ACHN (cell line): Measurements from ENCODE around the gene MRS2.
A peak's percentile ranks its signal among the peaks of the same experiment; 100 is the strongest.

ENCODE experiments used
- DNase-seq: peaks from one replicate; pipeline ENCODE4 v3.0.0-alpha.2; 2015
- in situ Hi-C: cut with HindIII; loops from 2 replicates; pipeline ENCODE4 v1.10.0; 2017; ENCODE audit warnings: low sequenced_read_pairs, low pct_ligation_motif_present, low pct_unique_long_range_greater_than_20kb

MRS2 gene

GRCh38 chr6:24415753-24416152 lies 13.0 kb downstream of the MRS2 start:
- no peak for DNase-seq
- in situ Hi-C loops = no loop called here

GRCh38 chr6:24419526-24419925 lies 16.8 kb downstream of the MRS2 start:
- in situ Hi-C loops = no loop called here

GRCh38 chr6:24425091-24425490 lies 22.4 kb downstream of the MRS2 start:
- in situ Hi-C loops = no loop called here
- DNase-seq = no peak

More at GRCh38 chr6:24419526-24419925, 16.8 kb downstream of the MRS2 start:
- no peak for DNase-seq

DNA sequence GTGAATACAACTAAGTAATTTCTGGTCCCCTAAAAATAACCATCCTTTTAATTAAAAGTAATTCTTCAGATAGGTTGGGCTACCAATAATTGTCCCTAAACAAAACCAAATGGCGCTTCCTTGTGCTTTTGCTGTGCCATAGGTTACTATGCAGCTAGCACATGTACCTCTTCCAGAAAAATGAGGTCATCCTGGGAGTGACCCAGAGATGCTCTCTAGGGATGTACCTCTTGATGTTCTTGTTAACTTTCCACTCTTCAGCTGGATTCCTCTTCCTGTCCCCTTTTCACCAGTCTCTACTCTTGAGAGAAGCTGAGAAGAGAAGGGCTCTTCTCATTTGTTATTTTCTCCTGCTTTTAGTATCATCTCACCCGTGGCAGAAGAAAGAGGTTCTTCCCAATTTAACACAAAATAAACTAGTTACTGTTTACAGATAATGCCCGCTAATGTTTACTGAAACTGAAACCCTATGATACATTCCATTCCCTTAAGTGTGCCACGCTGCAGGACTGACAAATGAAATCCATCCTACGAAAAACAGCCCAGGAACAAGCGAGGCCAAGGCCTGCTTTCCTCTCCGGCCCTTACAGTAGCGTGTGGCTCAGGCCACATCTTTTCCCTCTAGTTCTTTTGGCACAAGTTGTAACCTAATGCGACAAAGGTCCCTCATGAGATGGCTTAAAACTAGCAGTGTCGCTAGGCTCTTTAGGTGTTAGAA lies 24.2 kb downstream of the MRS2 start:
- no peak for DNase-seq
- in situ Hi-C loops = no loop called here

DNA sequence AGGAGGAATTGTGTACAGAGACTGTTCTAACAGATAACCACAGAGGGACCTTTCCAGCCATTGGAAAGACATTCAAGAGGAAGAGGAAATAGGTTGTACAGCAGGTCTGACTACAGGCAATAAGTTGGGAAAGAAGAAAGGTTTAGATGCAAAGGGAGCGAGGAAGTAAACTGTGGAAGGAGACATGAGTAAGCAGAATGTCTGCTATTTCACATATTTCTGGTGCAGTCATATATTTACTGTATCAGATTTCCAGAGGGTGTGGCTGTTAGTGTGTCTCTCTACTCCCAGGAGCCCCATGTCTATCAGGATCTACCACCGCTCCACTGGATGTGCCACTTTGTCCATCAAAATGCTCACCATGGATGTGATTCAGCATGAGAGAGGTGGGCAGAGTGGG lies 25.9 kb downstream of the MRS2 start:
- no peak for DNase-seq
- in situ Hi-C loops = no loop called here

DNA sequence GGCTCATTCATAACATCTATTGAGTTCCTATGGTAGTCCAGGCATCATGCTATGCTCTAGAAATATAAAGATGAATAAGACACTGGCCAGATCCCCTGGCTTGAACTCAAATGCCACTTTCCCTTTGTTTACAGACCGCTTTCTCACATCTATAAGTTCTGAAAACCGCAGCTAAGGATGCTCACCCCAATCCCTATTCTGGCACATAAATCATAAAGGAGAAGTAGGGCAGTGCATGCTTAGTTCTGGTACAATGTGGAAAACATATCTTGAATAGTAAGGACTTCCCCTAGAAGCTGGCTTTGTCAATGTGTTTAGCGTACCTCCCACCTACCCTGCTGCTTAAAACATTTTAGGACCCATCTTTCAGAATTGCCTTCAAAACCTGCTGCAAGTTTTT lies 26.4 kb downstream of the MRS2 start:
- no peak for DNase-seq
- in situ Hi-C loops = no loop called here

DNA sequence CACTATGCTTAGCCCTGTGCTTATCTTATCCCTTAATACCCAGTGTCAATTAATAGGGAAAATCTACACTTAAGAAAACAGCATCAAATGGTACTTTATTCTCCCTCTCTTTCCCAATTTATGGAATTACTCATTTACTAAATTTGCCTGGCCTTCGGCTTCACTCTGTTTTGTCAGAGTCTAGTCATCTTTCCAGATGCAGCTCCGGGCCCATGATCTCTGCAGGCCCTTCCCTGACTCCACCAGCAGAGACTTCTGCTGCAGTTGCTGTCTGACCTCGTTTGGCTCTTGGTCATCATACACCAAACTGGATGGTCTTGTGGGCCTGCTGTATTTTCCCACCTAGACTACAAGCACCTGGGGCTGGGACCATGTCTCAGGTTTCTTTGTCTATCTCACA lies 27.4 kb downstream of the MRS2 start:
- in situ Hi-C loops = no loop called here
- no peak for DNase-seq

DNA sequence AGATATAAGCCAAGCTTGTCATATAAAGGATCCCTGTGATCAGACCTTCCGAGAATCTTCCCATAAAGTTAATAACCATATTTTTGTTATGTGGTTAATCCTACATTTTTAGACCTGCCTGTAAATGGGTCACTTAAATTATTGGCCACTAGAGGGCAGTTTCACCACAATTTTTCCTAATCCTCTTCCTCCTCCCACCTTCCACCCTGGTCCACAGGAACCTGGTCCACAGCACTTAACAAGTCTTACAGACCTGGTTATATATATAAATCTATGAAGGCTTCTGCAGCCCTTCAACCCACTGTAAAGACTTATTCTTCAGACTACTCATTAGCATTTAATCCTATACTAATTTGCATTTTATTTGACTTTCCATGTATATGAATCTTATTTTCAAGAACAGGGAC lies 28.3 kb downstream of the MRS2 start:
- DNase-seq = peak; percentile 57
- in situ Hi-C loops = no loop called here

DNA sequence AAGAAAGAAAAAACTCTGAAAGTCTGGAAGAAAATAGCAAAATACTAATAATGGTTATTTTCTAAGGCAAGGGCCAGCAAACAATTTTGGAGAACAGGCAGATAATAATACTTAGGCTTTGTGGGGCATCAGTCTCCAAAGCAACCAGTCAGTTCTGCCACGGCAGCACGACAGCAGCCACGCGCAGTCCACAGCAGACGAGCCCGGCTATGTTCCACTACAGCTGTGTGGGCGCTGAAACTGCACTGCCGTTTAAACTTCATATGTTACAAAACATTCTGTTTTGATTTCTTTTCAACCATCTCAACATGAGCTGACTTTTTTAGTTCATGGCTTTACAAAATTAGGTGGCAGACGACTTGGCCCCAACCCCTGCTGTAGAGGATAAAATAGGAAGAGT lies 29.9 kb downstream of the MRS2 start:
- DNase-seq = no peak
- in situ Hi-C loops = no loop called here

DNA sequence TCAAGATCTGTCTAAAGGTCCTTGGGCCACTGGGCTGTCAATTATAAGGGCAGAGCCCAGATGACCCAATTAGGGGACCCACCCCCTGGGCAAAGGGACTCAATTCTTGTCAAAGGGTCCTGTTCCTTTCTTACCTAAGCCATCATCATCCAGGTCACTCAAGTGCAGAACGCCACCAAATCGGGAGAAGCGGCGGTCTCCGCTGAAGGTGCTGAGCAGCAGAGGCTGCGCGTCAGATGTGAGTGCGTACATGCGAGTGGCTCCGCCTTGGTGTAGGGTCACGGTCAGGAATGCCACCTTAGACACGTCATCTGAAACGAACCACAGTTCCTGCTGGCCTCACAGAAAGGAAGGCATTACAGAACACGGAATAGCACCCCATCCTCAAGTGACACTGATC lies 34.2 kb downstream of the MRS2 start:
- DNase-seq = no peak
- in situ Hi-C loops = no loop called here

DNA sequence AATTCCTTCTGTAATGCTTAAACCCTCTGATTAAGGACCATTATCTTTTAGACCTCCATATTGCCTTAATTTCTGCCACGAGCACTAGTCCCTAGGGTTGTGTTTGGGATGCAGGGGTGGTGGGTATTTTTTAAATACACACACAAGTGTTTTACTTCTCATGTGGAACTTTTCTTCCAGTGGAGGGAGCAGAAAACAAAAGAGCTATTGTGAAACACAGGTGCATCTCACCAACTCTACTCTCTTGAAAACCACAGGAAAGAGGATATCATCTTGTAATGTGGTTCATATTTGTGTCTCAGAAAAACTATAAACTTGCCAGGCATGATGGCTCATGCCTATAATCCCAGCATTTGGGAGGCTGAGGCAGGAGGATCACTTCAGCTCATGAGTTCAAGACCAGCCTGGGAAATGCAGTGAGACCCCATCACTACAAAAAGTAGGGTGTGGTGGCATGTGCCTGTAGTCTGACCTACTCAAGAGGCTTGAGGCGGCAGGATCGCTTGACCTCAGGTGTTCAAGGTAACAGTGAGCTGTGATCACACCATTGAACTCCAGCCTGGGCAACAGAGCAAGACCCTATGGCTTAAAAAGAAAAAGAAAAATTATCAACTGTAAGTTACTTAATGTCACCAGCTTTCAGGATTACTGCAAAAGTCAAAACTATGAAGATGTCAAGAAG lies 37.3 kb downstream of the MRS2 start:
- DNase-seq = no peak

DNA sequence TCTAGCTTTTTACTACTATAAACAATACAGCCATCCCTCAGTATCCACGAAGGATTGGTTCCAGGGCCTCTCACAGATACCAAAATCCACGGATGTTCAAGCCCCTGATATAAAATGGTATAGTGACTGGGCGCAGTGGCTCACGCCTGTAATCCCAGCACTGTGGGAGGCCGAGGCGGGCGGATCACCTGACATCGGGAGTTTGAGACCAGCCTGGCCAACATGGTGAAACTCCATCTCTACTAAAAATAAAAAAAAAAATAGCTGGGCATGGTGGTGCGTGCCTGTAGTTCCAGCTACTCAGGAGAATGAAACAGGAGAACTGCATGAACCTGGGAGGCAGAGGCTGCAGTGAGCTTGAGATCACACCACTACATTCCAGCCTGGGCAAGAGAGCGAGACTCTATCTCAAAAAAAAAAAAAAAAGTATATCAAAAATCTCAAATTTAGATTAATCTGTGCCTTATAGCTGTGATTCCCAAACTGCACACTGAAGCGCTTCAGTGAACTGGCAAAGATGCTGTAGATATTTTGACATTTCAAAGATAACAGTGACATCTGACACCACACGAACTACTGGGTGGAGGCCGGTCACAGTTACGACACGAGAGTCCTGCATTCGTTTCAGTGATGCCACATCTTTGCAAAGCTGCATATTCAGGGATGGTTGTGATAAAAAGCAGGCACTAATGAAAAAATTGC lies 38.3 kb downstream of the MRS2 start:
- in situ Hi-C loops = no loop called here
- DNase-seq = no peak

More for the DNA sequence above, 37.3 kb downstream of the MRS2 start:
- in situ Hi-C loops = no loop called here

GRCh38 chr6:24441599-24441904 lies 38.8 kb downstream of the MRS2 start:
- DNase-seq = no peak
- in situ Hi-C loops = no loop called here

GRCh38 chr6:24444588-24444987 lies 41.9 kb downstream of the MRS2 start:
- no peak for DNase-seq
- in situ Hi-C loops = no loop called here

DNA sequence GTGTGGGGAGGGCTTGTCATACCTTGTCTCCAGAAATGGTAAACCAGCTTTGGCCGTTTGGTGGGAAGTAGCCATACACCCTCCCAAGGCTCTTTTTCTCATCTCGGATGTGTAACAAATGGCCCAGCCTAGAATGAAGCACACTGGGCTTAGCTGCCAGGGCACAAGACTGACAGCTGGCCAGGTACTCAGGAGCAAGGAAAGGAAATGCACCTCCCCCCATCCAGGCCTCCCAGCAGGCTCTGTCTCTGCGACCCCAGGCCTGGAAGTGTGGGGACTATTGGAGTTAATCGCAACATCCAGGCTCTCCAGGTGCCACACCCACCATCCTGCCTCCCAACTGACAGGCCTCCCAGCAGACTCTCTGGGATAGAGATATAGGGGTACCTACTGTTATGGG lies 43.0 kb downstream of the MRS2 start:
- in situ Hi-C loops = no loop called here

GRCh38 chr6:24446670-24447069 lies 43.9 kb downstream of the MRS2 start:
- DNase-seq = no peak
- in situ Hi-C loops = no loop called here

More for the DNA sequence above, 43.0 kb downstream of the MRS2 start:
- DNase-seq = no peak

DNA sequence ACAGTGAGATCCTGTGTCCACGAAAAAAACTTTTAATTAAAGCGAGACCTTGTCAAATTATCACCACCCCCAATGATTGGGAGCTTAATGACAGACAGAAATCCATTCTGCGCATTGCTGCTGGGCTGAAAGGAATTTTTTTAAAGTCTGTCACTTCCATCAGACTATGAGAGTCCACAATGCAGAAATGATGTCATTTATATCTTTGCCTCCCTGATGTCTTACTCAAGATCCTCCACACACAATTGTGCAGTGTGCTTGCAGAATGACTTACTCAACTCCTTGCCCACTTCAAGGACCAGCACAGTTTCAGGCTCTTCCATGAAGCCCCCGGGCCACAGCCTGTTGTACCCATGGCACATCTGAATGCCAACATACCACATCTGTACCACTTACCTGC lies 45.7 kb downstream of the MRS2 start:
- in situ Hi-C loops = no loop called here
- DNase-seq = no peak

- in situ Hi-C loops = no loop called here
- DNase-seq = no peak
These were observed 46.2 kb downstream of the MRS2 start for GRCh38 chr6:24448828-24449525.
